ENCODE results near the gene CBARP. TPM values are rescaled to one million over a fixed set of nuclear protein-coding genes. Genes with fewer than 3 reads are reported as not detected.

Gene CBARP
- total RNA-seq, 6 experiments from 2014 or later: 0.15 to 0.62 (median 0.31) TPM

DNA sequence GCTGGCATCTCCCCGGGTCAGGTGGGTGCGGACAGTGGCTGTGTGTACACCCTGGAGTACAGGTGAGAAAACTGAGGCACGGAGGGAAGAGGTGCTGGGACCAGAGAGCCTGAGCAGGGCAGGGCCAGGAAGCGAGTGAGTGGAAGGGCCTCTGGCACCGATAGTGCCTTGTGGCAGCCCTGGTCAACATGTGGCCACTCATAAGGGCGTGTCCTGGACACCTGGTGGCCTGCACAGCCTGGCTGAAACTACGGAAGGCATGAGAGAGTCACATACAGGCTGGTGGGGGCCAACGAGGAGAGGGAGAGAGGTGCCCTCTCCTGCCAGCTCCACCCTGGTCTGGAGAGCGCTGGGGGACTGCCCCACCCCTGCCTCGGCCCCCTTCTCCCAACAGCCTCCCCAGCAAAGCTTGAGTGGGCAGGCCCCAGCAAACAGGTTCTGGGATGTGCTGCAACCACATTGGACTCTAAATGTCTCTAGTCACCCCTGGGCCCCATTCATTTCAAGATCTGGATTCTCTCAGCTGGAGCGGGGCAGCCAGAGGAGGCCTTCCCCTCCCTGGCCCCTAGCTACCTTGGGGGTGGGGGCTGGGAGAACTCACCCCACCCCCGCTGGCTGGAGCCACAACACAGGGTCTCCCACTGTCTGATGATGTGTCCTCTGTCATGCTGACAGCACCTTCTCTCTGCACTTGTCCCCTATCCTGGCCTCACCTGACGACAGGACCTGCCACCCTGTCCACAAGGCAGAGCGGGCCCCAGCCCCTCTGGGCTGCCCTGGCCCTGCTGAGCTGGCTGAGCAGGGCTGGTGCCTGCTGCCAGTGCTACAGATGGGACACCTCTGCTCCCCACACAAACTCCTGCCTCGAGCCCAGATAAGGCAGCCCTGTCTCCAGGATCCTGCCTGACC is 5.8 kb downstream of the CBARP start:
- ATAC-seq: peak; percentile 9 to 48 (median 44)
- no peak overlapping the region for H3K27ac ChIP-seq
- H3K27me3 ChIP-seq: no peaks in the 10 kb centered on the region
- WGBS (ENCODE audit: insufficient coverage, low coverage, low lambda C conversion rate, missing lambda C conversion rate): 45% methylated on average over 2 of the region's 15 CpGs
- no peak overlapping the region for H3K4me3 ChIP-seq
- H3K4me1 ChIP-seq: peaks cover 0 to under 1% (median 0%) of the 10 kb centered on the region in 4 donors
- no peak for DNase-seq
- intact Hi-C loops (cut with DNase I): no loop called here
- H3K36me3 ChIP-seq: no peaks in the 10 kb centered on the region
- no peaks in the 10 kb centered on the region for H3K9me3 ChIP-seq
- TF ChIP-seq POLR2A (IDR thresholded peaks at IDR 0.05): no peak
- TF ChIP-seq, protein P1, sequence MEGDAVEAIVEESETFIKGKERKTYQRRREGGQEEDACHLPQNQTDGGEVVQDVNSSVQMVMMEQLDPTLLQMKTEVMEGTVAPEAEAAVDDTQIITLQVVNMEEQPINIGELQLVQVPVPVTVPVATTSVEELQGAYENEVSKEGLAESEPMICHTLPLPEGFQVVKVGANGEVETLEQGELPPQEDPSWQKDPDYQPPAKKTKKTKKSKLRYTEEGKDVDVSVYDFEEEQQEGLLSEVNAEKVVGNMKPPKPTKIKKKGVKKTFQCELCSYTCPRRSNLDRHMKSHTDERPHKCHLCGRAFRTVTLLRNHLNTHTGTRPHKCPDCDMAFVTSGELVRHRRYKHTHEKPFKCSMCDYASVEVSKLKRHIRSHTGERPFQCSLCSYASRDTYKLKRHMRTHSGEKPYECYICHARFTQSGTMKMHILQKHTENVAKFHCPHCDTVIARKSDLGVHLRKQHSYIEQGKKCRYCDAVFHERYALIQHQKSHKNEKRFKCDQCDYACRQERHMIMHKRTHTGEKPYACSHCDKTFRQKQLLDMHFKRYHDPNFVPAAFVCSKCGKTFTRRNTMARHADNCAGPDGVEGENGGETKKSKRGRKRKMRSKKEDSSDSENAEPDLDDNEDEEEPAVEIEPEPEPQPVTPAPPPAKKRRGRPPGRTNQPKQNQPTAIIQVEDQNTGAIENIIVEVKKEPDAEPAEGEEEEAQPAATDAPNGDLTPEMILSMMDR (IDR thresholded peaks at IDR 0.05): no peak

DNA sequence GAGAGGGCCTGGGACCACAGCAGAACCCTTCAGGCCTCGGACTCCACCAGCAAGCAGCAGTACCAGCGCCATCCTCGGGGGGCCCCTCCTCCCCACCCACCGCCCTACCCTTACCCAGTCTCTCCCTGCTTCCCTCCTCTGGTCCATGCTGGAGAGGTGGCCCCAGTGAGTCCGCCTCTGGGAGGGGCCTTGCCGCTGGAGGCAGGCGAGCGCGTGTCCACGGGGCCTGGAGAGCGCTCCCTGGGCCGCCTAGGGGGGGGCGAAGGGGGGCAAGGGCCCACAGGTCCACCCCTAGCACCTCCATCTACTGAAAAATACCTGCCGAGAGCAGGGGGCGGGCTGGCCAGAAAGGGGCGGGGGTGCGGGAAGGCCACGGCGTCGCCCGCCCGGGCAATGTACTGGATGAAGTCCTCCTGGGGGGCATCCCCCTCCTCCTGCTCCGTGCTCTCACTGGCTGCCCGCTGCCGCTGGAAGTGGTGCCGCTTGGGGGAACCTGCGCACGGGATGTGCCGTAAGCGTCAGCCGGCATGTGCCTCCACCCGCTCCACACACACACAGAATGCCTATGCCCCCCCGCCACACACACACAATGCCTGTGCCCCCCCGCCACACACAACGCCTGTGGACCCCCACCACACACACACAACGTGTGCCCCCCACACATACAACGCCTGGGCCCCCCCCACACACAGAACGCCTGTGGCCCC is 6.9 kb downstream of the CBARP start:
- peaks cover 0 to 6% (median under 1%) of the 10 kb centered on the region in 4 donors for H3K36me3 ChIP-seq
- DNase-seq (no peak), ATAC-seq (no peak)
- H3K4me3 ChIP-seq: no peak overlapping the region
- H3K9me3 ChIP-seq: no peaks in the 10 kb centered on the region
- H3K4me1 ChIP-seq: no peaks in the 10 kb centered on the region
- intact Hi-C loops (cut with DNase I): no loop called here
- 66% methylated on average over 5 of the region's 38 CpGs for WGBS (ENCODE audit: insufficient coverage, low coverage, low lambda C conversion rate, missing lambda C conversion rate)
- no peaks in the 10 kb centered on the region for H3K27me3 ChIP-seq
- no peak for TF ChIP-seq POLR2A (IDR thresholded peaks at IDR 0.05)
- TF ChIP-seq, protein P1 (IDR thresholded peaks at IDR 0.05): no peak
- H3K27ac ChIP-seq: no peak overlapping the region

DNA sequence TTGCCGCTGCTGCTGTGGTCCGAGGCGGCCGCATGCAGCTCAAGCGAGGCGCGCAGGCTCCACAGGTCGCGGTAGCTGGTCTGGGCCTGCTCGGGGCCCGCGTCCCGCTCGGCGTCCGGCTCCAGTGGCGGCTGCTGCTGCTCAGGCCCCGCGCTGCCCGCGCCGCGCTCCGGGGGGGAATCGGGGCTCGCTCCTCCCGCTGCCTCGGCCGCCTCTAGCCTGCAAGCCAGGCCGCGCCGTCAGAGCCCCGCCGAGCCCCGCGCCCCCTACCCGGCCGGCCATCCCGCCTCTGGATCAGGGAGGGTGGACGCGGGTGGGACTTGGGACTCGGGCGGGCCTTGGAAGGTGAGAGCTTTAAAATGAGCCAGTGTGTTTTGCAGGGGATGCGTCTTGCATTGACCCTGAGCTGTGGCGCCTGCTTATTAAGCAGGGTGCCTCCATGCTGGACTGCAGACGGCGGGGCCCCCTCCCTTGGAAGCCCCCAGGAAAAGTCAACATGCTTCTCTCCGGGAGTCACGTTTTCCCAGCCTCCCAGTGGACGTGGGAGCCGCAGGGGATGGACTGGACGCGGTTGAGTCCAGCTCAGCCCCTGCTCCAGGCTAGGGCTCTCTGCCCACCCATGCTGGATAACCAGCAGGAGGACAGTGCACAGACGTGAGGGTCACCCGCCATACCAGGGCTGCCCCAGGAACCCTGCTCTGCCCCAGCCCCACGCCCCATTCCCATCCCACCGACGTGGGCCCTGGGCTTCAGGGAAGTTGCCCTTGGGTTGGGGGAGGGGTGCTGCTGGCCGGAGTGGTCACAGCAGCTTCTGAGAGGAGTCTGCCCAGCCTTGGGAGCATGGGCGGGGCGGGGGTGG is 7.7 kb downstream of the CBARP start:
- no peaks in the 10 kb centered on the region for H3K4me1 ChIP-seq
- H3K27me3 ChIP-seq: no peaks in the 10 kb centered on the region
- intact Hi-C loops (cut with DNase I): no loop called here
- peaks cover 0 to 6% (median under 1%) of the 10 kb centered on the region in 4 donors for H3K36me3 ChIP-seq
- H3K9me3 ChIP-seq: no peaks in the 10 kb centered on the region
- H3K27ac ChIP-seq: no peak overlapping the region
- 62% methylated on average over 4 of the region's 61 CpGs for WGBS (ENCODE audit: insufficient coverage, low coverage, low lambda C conversion rate, missing lambda C conversion rate)
- ATAC-seq: no peak
- no peak overlapping the region for H3K4me3 ChIP-seq
- DNase-seq: no peak
- TF ChIP-seq, protein P1 (IDR thresholded peaks at IDR 0.05): no peak
- no peak for TF ChIP-seq POLR2A (IDR thresholded peaks at IDR 0.05)

Measured in right lobe of liver (tissue), 6 donors.